H1 (cell line): ENCODE measurements around the gene GAS7. TPM values are rescaled to one million over a fixed set of nuclear protein-coding genes. Genes with fewer than 3 reads are reported as not detected.

Experiments
- CTCF ChIA-PET: fragments of 300-600 bp; sonication (Branson Sonifier 250); formaldehyde crosslinking; loops from one replicate; lab custom pipeline; 2021; ENCODE audit not compliant: partially characterized antibody; lab: Charles Lee
- POLR2A ChIA-PET: fragments of 300-600 bp; sonication (Branson Sonifier 250); formaldehyde crosslinking; loops from one replicate; lab custom pipeline; 2021; ENCODE audit warnings: inconsistent platforms; ENCODE audit not compliant: partially characterized antibody; lab: Charles Lee
- DNase-seq, 2 experiments: peaks; one replicate each; pipeline versions ENCODE4 v3.0.0 to v3.0.0-alpha.2; 2010 to 2022; ENCODE audit warnings: low spot score in 2 of 2, low read depth in 1 of 2, mixed read lengths in 1 of 2
- FAIRE-seq: peaks from 2 replicates; lab custom pipeline; 2011; peaks lifted over from hg19 to GRCh38; lab: Jason Lieb, UNC
- H2AFZ ChIP-seq: 2 replicates; pipeline ENCODE4 v1.8.1; 2012; ENCODE audit warnings: low read length, inconsistent platforms
- H2AK5ac ChIP-seq: 2 replicates; pipeline ENCODE4 v1.6.1; 2013; ENCODE audit warnings: low read depth, low read length
- H2BK120ac ChIP-seq: replicated peaks from 2 replicates; pipeline ENCODE3; 2013; ENCODE audit warnings: low read depth, low read length, inconsistent platforms
- H2BK12ac ChIP-seq: 2 replicates; pipeline ENCODE4 v1.6.1; 2013; ENCODE audit warnings: low read depth, low read length
- H2BK15ac ChIP-seq: 2 replicates; pipeline ENCODE4 v1.6.1; 2013; ENCODE audit warnings: low read length
- H2BK20ac ChIP-seq: 2 replicates; pipeline ENCODE4 v1.6.1; 2013; ENCODE audit warnings: low read length
- H2BK5ac ChIP-seq: 2 replicates; pipeline ENCODE4 v1.6.1; 2013; ENCODE audit warnings: low read depth, low read length
- H3K14ac ChIP-seq: 2 replicates; pipeline ENCODE4 v1.6.1; 2013; ENCODE audit warnings: inconsistent platforms; ENCODE audit not compliant: insufficient read length
- H3K18ac ChIP-seq: 2 replicates; pipeline ENCODE4 v1.6.1; 2013; ENCODE audit warnings: low read length; ENCODE audit errors: extremely low read depth
- H3K23ac ChIP-seq: 2 replicates; pipeline ENCODE4 v1.6.1; 2013; ENCODE audit warnings: inconsistent platforms; ENCODE audit not compliant: insufficient read length
- H3K23me2 ChIP-seq: 2 replicates; pipeline ENCODE4 v1.6.1; 2013; ENCODE audit warnings: low read depth, low read length
- H3K27ac ChIP-seq: 2 replicates; pipeline ENCODE4 v1.6.1; 2011; ENCODE audit warnings: low read depth, low read length, inconsistent platforms
- H3K27me3 ChIP-seq, 4 experiments: replicated peaks in 1 of 4; 1 replicate in 1 of 4; 2 replicates in 3 of 4; pipeline versions ENCODE4 v1.6.1 to v1.8.1; 2011 to 2013; ENCODE audit warnings: low read length in 3 of 4, mild to moderate bottlenecking in 3 of 4, inconsistent platforms in 2 of 4, mixed read lengths in 2 of 4, moderate library complexity in 1 of 4; ENCODE audit not compliant: control insufficient read depth in 3 of 4, insufficient read depth in 3 of 4; ENCODE audit errors: extremely low read depth in 1 of 4
- H3K36me3 ChIP-seq, 4 experiments: 2 replicates each; pipeline versions ENCODE4 v1.6.1 to v1.8.1; 2011 to 2013; ENCODE audit warnings: mild to moderate bottlenecking in 4 of 4, low read length in 3 of 4, moderate library complexity in 2 of 4, control low read depth in 1 of 4, inconsistent platforms in 1 of 4; ENCODE audit not compliant: insufficient read depth in 4 of 4, control insufficient read depth in 2 of 4
- H3K4ac ChIP-seq: replicated peaks from 2 replicates; pipeline ENCODE3; 2013; ENCODE audit warnings: low read length, low read depth, mixed read lengths, inconsistent platforms; ENCODE audit not compliant: insufficient read length
- H3K4me1 ChIP-seq, 4 experiments: replicated peaks in 1 of 4; 1 replicate in 1 of 4; 2 replicates in 3 of 4; pipeline versions ENCODE4 v1.6.1 to v1.8.1; 2011 to 2013; ENCODE audit warnings: low read length in 3 of 4, inconsistent platforms in 2 of 4, mixed read lengths in 1 of 4; ENCODE audit not compliant: insufficient read depth in 4 of 4, control insufficient read depth in 3 of 4
- H3K4me2 ChIP-seq, 2 experiments: 2 replicates each; pipeline versions ENCODE4 v1.6.1 to v1.8.1; 2011 to 2013; ENCODE audit warnings: low read depth in 2 of 2, low read length in 2 of 2, control low read depth in 1 of 2, inconsistent platforms in 1 of 2, mild to moderate bottlenecking in 1 of 2; ENCODE audit not compliant: insufficient read depth in 1 of 2
- H3K4me3 ChIP-seq, 4 experiments: fragments of 200-600, 300-600 bp in 1 of 4; sonication (generic), shearing (Covaris generic), sonication (Bioruptor Twin) in 1 of 4; 2 replicates each; pipeline versions ENCODE4 v1.5.1 to v1.8.1; 2011 to 2016; ENCODE audit warnings: low read length in 4 of 4, low read depth in 3 of 4, control low read depth in 2 of 4, inconsistent platforms in 2 of 4, mild to moderate bottlenecking in 2 of 4, mixed read lengths in 1 of 4, moderate library complexity in 1 of 4; ENCODE audit not compliant: insufficient read depth in 2 of 4; ENCODE audit errors: extremely low read depth in 1 of 4
- H3K56ac ChIP-seq: replicated peaks from 2 replicates; pipeline ENCODE3; 2013; ENCODE audit warnings: low read depth, mild to moderate bottlenecking, mixed read lengths, low read length, inconsistent platforms; ENCODE audit not compliant: insufficient read length
- H3K79me1 ChIP-seq: 2 replicates; pipeline ENCODE4 v1.6.1; 2013; ENCODE audit warnings: low read depth, low read length, control low read depth
- H3K79me2 ChIP-seq, 2 experiments: 2 replicates each; pipeline versions ENCODE4 v1.6.1 to v1.8.1; 2012 to 2013; ENCODE audit warnings: low read length in 2 of 2, mild to moderate bottlenecking in 2 of 2, inconsistent platforms in 1 of 2; ENCODE audit not compliant: insufficient read depth in 2 of 2, control insufficient read depth in 1 of 2
- H3K9ac ChIP-seq, 4 experiments: replicated peaks in 1 of 4; 1 replicate in 1 of 4; 2 replicates in 3 of 4; pipeline versions ENCODE4 v1.6.1 to v1.8.1; 2011 to 2013; ENCODE audit warnings: low read depth in 3 of 4, low read length in 3 of 4, control low read depth in 2 of 4, mild to moderate bottlenecking in 2 of 4, moderate library complexity in 2 of 4, inconsistent platforms in 1 of 4; ENCODE audit errors: extremely low read depth in 1 of 4
- H3K9me3 ChIP-seq, 2 experiments: 2 replicates each; pipeline versions ENCODE4 v1.6.1 to v1.8.1; 2012 to 2013; ENCODE audit warnings: mild to moderate bottlenecking in 2 of 2, moderate library complexity in 2 of 2, control low read depth in 1 of 2, inconsistent platforms in 1 of 2, low read depth in 1 of 2, low read length in 1 of 2, mixed read lengths in 1 of 2; ENCODE audit not compliant: insufficient read depth in 2 of 2
- H4K20me1 ChIP-seq, 2 experiments: replicated peaks in 1 of 2; 2 replicates each; pipeline versions ENCODE3 to v1.8.1; 2011 to 2013; ENCODE audit warnings: inconsistent platforms in 2 of 2, low read length in 2 of 2, mild to moderate bottlenecking in 1 of 2; ENCODE audit not compliant: insufficient read depth in 2 of 2, control insufficient read depth in 1 of 2
- H4K5ac ChIP-seq: 2 replicates; pipeline ENCODE4 v1.6.1; 2013; ENCODE audit warnings: low read length, low read depth, mixed read lengths, inconsistent platforms; ENCODE audit not compliant: insufficient read length
- H4K8ac ChIP-seq: 2 replicates; pipeline ENCODE4 v1.8.0; 2013; ENCODE audit warnings: mild to moderate bottlenecking, moderate library complexity, low read length, inconsistent platforms; ENCODE audit not compliant: insufficient read depth; ENCODE audit errors: extremely low read depth
- H4K91ac ChIP-seq: replicated peaks from 2 replicates; pipeline ENCODE3; 2013; ENCODE audit warnings: low read length, mixed read lengths, inconsistent platforms; ENCODE audit not compliant: insufficient read length
- ATF2 ChIP-seq: IDR thresholded peaks from 2 replicates; pipeline ENCODE4 v1.6.1; 2012; ENCODE audit warnings: low read length, inconsistent platforms
- BACH1 ChIP-seq: IDR thresholded peaks from 2 replicates; pipeline ENCODE4 v1.6.1; 2012; ENCODE audit warnings: low read length, improper control_type of control experiment
- BRCA1 ChIP-seq: IDR thresholded peaks from 2 replicates; pipeline ENCODE4 v1.6.1; 2012; ENCODE audit warnings: low read depth, low read length, improper control_type of control experiment
- CTCF ChIP-seq, 3 experiments: IDR thresholded peaks; 1 replicate in 2 of 3; 2 replicates in 1 of 3; pipeline versions ENCODE4 v1.5.1 to v1.6.1; 2011; ENCODE audit warnings: low read length in 3 of 3, mild to moderate bottlenecking in 3 of 3, inconsistent platforms in 2 of 3, low read depth in 1 of 3, moderate library complexity in 1 of 3; ENCODE audit not compliant: insufficient read depth in 1 of 3; ENCODE audit errors: control extremely low read depth in 1 of 3
- GABPA ChIP-seq: IDR thresholded peaks from 2 replicates; pipeline ENCODE4 v1.6.1; 2011; ENCODE audit warnings: mild to moderate bottlenecking, low read length, moderate library complexity, borderline replicate concordance; ENCODE audit not compliant: insufficient read depth
- GTF2F1 ChIP-seq: IDR thresholded peaks from 2 replicates; pipeline ENCODE4 v1.6.1; 2012; ENCODE audit warnings: low read depth, low read length, improper control_type of control experiment, borderline replicate concordance
- JUND ChIP-seq: IDR thresholded peaks from 2 replicates; pipeline ENCODE4 v1.6.1; 2011; ENCODE audit warnings: mild to moderate bottlenecking, improper control_type of control experiment, low read length
- PHF8 ChIP-seq: fragments of 200-600 bp; sonication (generic); conservative IDR thresholded peaks from 2 replicates; pipeline ENCODE4 v1.7.1; 2012; ENCODE audit warnings: low read depth, mild to moderate bottlenecking, inconsistent platforms, low read length, moderate library complexity
- RFX5 ChIP-seq: IDR thresholded peaks from 2 replicates; pipeline ENCODE4 v1.6.1; 2011; ENCODE audit warnings: low read depth, low read length, improper control_type of control experiment, borderline replicate concordance
- SIX5 ChIP-seq: IDR thresholded peaks from 2 replicates; pipeline ENCODE4 v1.6.1; 2011; ENCODE audit warnings: mild to moderate bottlenecking, low read depth, low read length
- WGBS, 2 experiments: shearing (Covaris generic) in 1 of 2; methylation state at CpG; one replicate each; pipeline versions ENCODE4 v1.1.6 to v1.1.7; 2013 to 2015; ENCODE audit warnings: low lambda C conversion rate in 2 of 2, mixed read lengths in 2 of 2, inconsistent platforms in 1 of 2, low coverage in 1 of 2, missing lambda C conversion rate in 1 of 2; ENCODE audit not compliant: insufficient replicate concordance in 2 of 2, insufficient coverage in 1 of 2, insufficient read length in 1 of 2; ENCODE audit errors: extremely low coverage in 1 of 2, missing lambda C conversion rate in 1 of 2; 5-methylcytosine and 5-hydroxymethylcytosine counted together
- polyA plus RNA-seq, 7 experiments: library from polyadenylated mRNA; depleted of rRNA in 3 of 7; stranded (reverse) in 5 of 7; unstranded in 2 of 7; fragments of >200 nt in 5 of 7; fragments of 200-250 nt in 2 of 7; gene quantifications; 1 replicate in 5 of 7; 2 replicates in 1 of 7; 4 replicates in 1 of 7; pipeline versions ENCODE4 v1.2.1 to v1.2.3, GENCODE V29; 2011 to 2013; ENCODE audit warnings: missing spikeins in 2 of 7, mixed read lengths in 2 of 7
- total RNA-seq: library from RNA; stranded (reverse); fragmentation: NEBNext Ultra II Directional; extraction: Animal tissue kit (Norgen Biotek cat#: 25700); gene quantifications from 2 replicates; pipeline ENCODE4 v1.2.1, GENCODE V29; 2021

The GAS7 gene
- total and polyA plus RNA-seq, 2 of the 8 experiments (the other 6 are each of a cell fraction or from before 2014, with no cell fraction given) = 5.0 to 14.5 TPM

- Histone ChIP-seq H4K91ac (no peak overlapping the region), H2AFZ (no peak overlapping the region), H2BK12ac (no peak overlapping the region), H3K27me3 (no peaks in the 10 kb centered on the region), H3K79me1 (no peaks in the 10 kb centered on the region), H2BK120ac (no peak overlapping the region), H3K79me2 (no peaks in the 10 kb centered on the region), H3K27ac (no peak overlapping the region), H3K9me3 (no peaks in the 10 kb centered on the region), H4K20me1 (peaks cover 0 to 4% of the 10 kb centered on the region in 2 experiments), H3K9ac (no peak overlapping the region), H2BK5ac (no peak overlapping the region), H3K56ac (no peak overlapping the region), H2AK5ac (no peak overlapping the region), H3K23ac (no peak overlapping the region), H3K4me2 (no peak overlapping the region), H4K8ac (no peak overlapping the region; the same call in 1 of the 2 replicates), H4K5ac (no peak overlapping the region), H3K18ac (no peak overlapping the region), H3K36me3 (no peaks in the 10 kb centered on the region), H3K4ac (no peak overlapping the region), H3K14ac (no peak overlapping the region), H3K4me1 (peaks cover 0 to 10% (median 5%) of the 10 kb centered on the region in 4 experiments; a peak in 5 of 7 replicates), H3K23me2 (no peaks in the 10 kb centered on the region), H2BK15ac (no peak overlapping the region), H2BK20ac (no peak overlapping the region), H3K4me3 (no peak overlapping the region)
- FAIRE-seq (no peak), DNase-seq (no peak)
- ChIA-PET CTCF (interaction anchor here (1.3 to 2.4 kb wide), 2 partner anchors 31 to 208 kb away, joined by 4 to 11 read pairs; no protein-coding TSS in a partner anchor), POLR2A (no interaction called here)
- 85% methylated on average over 7 of the region's 7 CpGs; no CpG with 5 or more reads in 1 of the 2 experiments for WGBS, 2 experiments
- TF ChIP-seq BRCA1 (no peak), GABPA (no peak), CTCF (IDR thresholded peaks at IDR 0.05; ENCODE audit: control extremely low read depth in 1 of 3, insufficient read depth in 1 of 3, low read depth in 1 of 3, low read length in 3 of 3) (no peak), ATF2 (no peak), SIX5 (no peak), RFX5 (no peak), JUND (no peak), PHF8 (no peak), GTF2F1 (no peak), BACH1 (no peak)
Observed at GRCh38 chr17:10018461-10018891, 179.9 kb downstream of the GAS7 start.
